Measurements from ENCODE around the gene SAMD9L. TPM values are rescaled to one million over a fixed set of nuclear protein-coding genes. Genes with fewer than 3 reads are reported as not detected.

Gene SAMD9L
- total RNA-seq (45.3 and 45.8 TPM in 2 replicates), polyA plus RNA-seq (16.7 and 20.2 TPM in 2 replicates), polyA minus RNA-seq (26.5 and 27.5 TPM in 2 replicates)
- 90.0 TPM for total RNA-seq (2013)

DNA sequence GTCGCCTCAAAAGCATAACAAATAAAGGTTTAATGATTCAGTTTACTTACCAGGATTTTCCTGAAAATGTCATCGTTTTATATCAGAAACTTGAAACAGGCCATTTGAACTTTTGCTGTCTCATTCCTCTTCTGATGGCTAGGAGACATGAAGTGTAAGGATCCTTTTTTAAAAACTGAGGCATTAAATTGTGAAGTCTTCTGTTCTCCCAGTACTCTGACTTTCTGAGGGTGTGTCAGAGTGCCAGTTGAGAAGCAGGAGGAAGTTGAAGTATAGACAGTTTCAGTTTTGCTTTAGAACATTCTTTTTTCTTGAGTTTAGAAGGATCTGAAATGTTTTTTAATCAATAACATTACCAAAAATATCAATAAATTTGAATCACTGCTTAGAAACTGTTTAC, at the start of gene SAMD9L:
Gene SAMD9L, minus strand, starts transcription at position 242 of the 400 bp plus-strand sequence. CDS start 12,414 bp downstream, outside the sequence.
- Mint-ChIP-seq H3K9me3 (ENCODE audit: insufficient read depth) (no peaks in the 10 kb centered on the region), H3K27ac (peak within 1 kb of the TSS; percentile 90), H3K4me1 (peaks cover 48% of the 10 kb centered on the region), H3K4me3 (peak within 1 kb of the TSS; percentile 90), H3K27me3 (no peaks in the 10 kb centered on the region)
- no peaks in the 10 kb centered on the region for H3K9me3 ChIP-seq (ENCODE audit: control extremely low read depth in 1 of 3, control insufficient read depth in 2 of 3, insufficient read depth in 1 of 3, low read length in 2 of 3)
- no peaks in the 10 kb centered on the region for H3K27me3 ChIP-seq (replicated peaks in 1 of 4; ENCODE audit: control extremely low read depth in 1 of 4, control insufficient read depth in 3 of 4, insufficient read depth in 4 of 4, low read length in 3 of 4)
- TF ChIP-seq EZH2 (IDR thresholded peaks at IDR 0.05; ENCODE audit: borderline replicate concordance, insufficient read depth, low read depth, low read length, poor library complexity, severe bottlenecking), result no peak
- TF ChIP-seq, protein P1, sequence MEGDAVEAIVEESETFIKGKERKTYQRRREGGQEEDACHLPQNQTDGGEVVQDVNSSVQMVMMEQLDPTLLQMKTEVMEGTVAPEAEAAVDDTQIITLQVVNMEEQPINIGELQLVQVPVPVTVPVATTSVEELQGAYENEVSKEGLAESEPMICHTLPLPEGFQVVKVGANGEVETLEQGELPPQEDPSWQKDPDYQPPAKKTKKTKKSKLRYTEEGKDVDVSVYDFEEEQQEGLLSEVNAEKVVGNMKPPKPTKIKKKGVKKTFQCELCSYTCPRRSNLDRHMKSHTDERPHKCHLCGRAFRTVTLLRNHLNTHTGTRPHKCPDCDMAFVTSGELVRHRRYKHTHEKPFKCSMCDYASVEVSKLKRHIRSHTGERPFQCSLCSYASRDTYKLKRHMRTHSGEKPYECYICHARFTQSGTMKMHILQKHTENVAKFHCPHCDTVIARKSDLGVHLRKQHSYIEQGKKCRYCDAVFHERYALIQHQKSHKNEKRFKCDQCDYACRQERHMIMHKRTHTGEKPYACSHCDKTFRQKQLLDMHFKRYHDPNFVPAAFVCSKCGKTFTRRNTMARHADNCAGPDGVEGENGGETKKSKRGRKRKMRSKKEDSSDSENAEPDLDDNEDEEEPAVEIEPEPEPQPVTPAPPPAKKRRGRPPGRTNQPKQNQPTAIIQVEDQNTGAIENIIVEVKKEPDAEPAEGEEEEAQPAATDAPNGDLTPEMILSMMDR (IDR thresholded peaks at IDR 0.05), result no peak
- peaks cover 9 to 18% of the 10 kb centered on the region in 2 experiments for H3K36me3 ChIP-seq (replicated peaks in 1 of 2; ENCODE audit: control extremely low read depth in 1 of 2, control insufficient read depth in 1 of 2, extremely low read depth in 1 of 2, insufficient read depth in 2 of 2, low read length in 1 of 2)
- ChIA-PET CTCF (no interaction called here), POLR2A (no interaction called here)
- H3K4me2 ChIP-seq (replicated peaks; ENCODE audit: low read depth, low read length, poor library complexity, severe bottlenecking), result peak within 1 kb of the TSS; percentile 75
- peaks cover 40 to 47% of the 10 kb centered on the region in 2 donors for H3K4me1 ChIP-seq (ENCODE audit: control insufficient read depth in 2 of 2, insufficient read depth in 2 of 2, low read length in 2 of 2)
- peak within 1 kb of the TSS; percentile 75 for H3K9ac ChIP-seq (ENCODE audit: low read length)
- H2AFZ ChIP-seq (ENCODE audit: insufficient read depth, low read depth, low read length, poor library complexity, severe bottlenecking), result peak within 1 kb of the TSS; percentile 68
- intact Hi-C loops (cut with micrococcal nuclease), result loop anchor here (1.0 to 5.0 kb wide), 3 partner anchors 17 to 51 kb away; no protein-coding TSS in a partner anchor
- WGBS (ENCODE audit: insufficient coverage), result no CpG with 5 or more reads among the region's 2 CpGs
- H4K20me1 ChIP-seq (ENCODE audit: control insufficient read depth, insufficient read depth, low read length, poor library complexity, severe bottlenecking), result peaks cover 3% of the 10 kb centered on the region
- peaks cover 37% of the 10 kb centered on the region for H3K79me2 ChIP-seq (ENCODE audit: control insufficient read depth, insufficient read depth, low read length)
- DNase-seq (peak; percentile 53), ATAC-seq (ENCODE audit: low read depth) (peak; percentile 53)
- peak within 1 kb of the TSS; percentile 68 to 85 for H3K27ac ChIP-seq (ENCODE audit: low read length in 2 of 2)
- H3K4me3 ChIP-seq (ENCODE audit: control extremely low read depth in 1 of 5, extremely low read depth in 1 of 5, insufficient read depth in 1 of 5, low read depth in 2 of 5, low read length in 4 of 5), result peak within 1 kb of the TSS; percentile 43 to 93 (median 62)

GRCh38 chr7:93196336-93196735, 48.2 kb upstream of the SAMD9L start:
- no peak for TF ChIP-seq EZH2 (IDR thresholded peaks at IDR 0.05; ENCODE audit: borderline replicate concordance, insufficient read depth, low read depth, low read length, poor library complexity, severe bottlenecking)
- TF ChIP-seq, protein P1 (IDR thresholded peaks at IDR 0.05), result no peak
- intact Hi-C loops (cut with micrococcal nuclease), result no loop called here
- no peak overlapping the region for H3K4me3 ChIP-seq (ENCODE audit: control extremely low read depth in 1 of 5, extremely low read depth in 1 of 5, insufficient read depth in 1 of 5, low read depth in 2 of 5, low read length in 4 of 5)
- H3K4me2 ChIP-seq (replicated peaks; ENCODE audit: low read depth, low read length, poor library complexity, severe bottlenecking), result no peak overlapping the region
- H3K9me3 ChIP-seq (ENCODE audit: control extremely low read depth in 1 of 3, control insufficient read depth in 2 of 3, insufficient read depth in 1 of 3, low read length in 2 of 3), result no peaks in the 10 kb centered on the region
- H3K27me3 ChIP-seq (replicated peaks in 1 of 4; ENCODE audit: control extremely low read depth in 1 of 4, control insufficient read depth in 3 of 4, insufficient read depth in 4 of 4, low read length in 3 of 4), result peaks cover 0 to 8% (median 0%) of the 10 kb centered on the region in 4 experiments
- no peak overlapping the region for H3K27ac Mint-ChIP-seq
- H3K27me3 Mint-ChIP-seq, result peaks cover 27% of the 10 kb centered on the region
- ATAC-seq (ENCODE audit: low read depth), result no peak
- H3K4me3 Mint-ChIP-seq, result no peak overlapping the region
- ChIA-PET CTCF (no interaction called here), POLR2A (no interaction called here)
- no peaks in the 10 kb centered on the region for H4K20me1 ChIP-seq (ENCODE audit: control insufficient read depth, insufficient read depth, low read length, poor library complexity, severe bottlenecking)
- H3K27ac ChIP-seq (ENCODE audit: low read length in 2 of 2), result no peak overlapping the region
- peak; percentile 12 for DNase-seq
- H2AFZ ChIP-seq (ENCODE audit: insufficient read depth, low read depth, low read length, poor library complexity, severe bottlenecking), result no peak overlapping the region
- no peaks in the 10 kb centered on the region for H3K36me3 ChIP-seq (replicated peaks in 1 of 2; ENCODE audit: control extremely low read depth in 1 of 2, control insufficient read depth in 1 of 2, extremely low read depth in 1 of 2, insufficient read depth in 2 of 2, low read length in 1 of 2)
- no peaks in the 10 kb centered on the region for H3K79me2 ChIP-seq (ENCODE audit: control insufficient read depth, insufficient read depth, low read length)
- H3K4me1 ChIP-seq (ENCODE audit: control insufficient read depth in 2 of 2, insufficient read depth in 2 of 2, low read length in 2 of 2), result peaks cover 0 to 6% of the 10 kb centered on the region in 2 donors
- no peak overlapping the region for H3K9ac ChIP-seq (ENCODE audit: low read length)
- no CpG with 5 or more reads among the region's 2 CpGs for whole genome bisulfite sequencing (ENCODE audit: insufficient coverage)
- peaks cover 7% of the 10 kb centered on the region for H3K4me1 Mint-ChIP-seq
- no peaks in the 10 kb centered on the region for H3K9me3 Mint-ChIP-seq (ENCODE audit: insufficient read depth)
